ENCODE measurements around the gene CTBP2.
A peak's percentile ranks its signal among the peaks of the same experiment; 100 is the strongest.
"Not testable (repeated sequence)": the region's sequence is repeated elsewhere in the genome, so short reads cannot be mapped to it uniquely, and the experiment has no call there.

Gene CTBP2

GRCh38 chr10:125082881-125083575 is 77.3 kb downstream of the CTBP2 start:
- no peak for DNase-seq

- DNase-seq = not testable (repeated sequence)
These were observed 77.9 kb downstream of the CTBP2 start for GRCh38 chr10:125082471-125082870.

- peak; percentile 3 for DNase-seq
These were observed 78.4 kb downstream of the CTBP2 start for GRCh38 chr10:125081931-125082330.

GRCh38 chr10:125080984-125081383 is 79.4 kb downstream of the CTBP2 start:
- no peak for DNase-seq

- no peak for DNase-seq
These were observed 80.1 kb downstream of the CTBP2 start for GRCh38 chr10:125080296-125080695.

GRCh38 chr10:125079091-125079600 is 81.2 kb downstream of the CTBP2 start:
- DNase-seq = no peak

GRCh38 chr10:125076891-125077541 is 83.3 kb downstream of the CTBP2 start:
- no peak for DNase-seq

- DNase-seq = no peak
These were observed 84.1 kb downstream of the CTBP2 start for GRCh38 chr10:125076121-125076825.

GRCh38 chr10:125073996-125074395 is 86.4 kb downstream of the CTBP2 start:
- no peak for DNase-seq

- DNase-seq = no peak
These were observed 87.6 kb downstream of the CTBP2 start for GRCh38 chr10:125072794-125073193.

GRCh38 chr10:125071008-125071407 is 89.4 kb downstream of the CTBP2 start:
- DNase-seq = no peak

- DNase-seq = no peak
These were observed 92.0 kb downstream of the CTBP2 start for GRCh38 chr10:125068406-125068805.

GRCh38 chr10:125067764-125068163 is 92.6 kb downstream of the CTBP2 start:
- DNase-seq = no peak

- DNase-seq = no peak
These were observed 93.5 kb downstream of the CTBP2 start for GRCh38 chr10:125066764-125067450.

- no peak for DNase-seq
These were observed 95.5 kb downstream of the CTBP2 start for GRCh38 chr10:125064681-125065492.

- DNase-seq = no peak
These were observed 97.0 kb downstream of the CTBP2 start for GRCh38 chr10:125063256-125063925.

GRCh38 chr10:125062914-125063230 is 97.5 kb downstream of the CTBP2 start:
- DNase-seq = no peak

- no peak for DNase-seq
These were observed 98.0 kb downstream of the CTBP2 start for GRCh38 chr10:125062227-125062913.

- no peak for DNase-seq
These were observed 98.7 kb downstream of the CTBP2 start for GRCh38 chr10:125061557-125062226.

GRCh38 chr10:125060826-125061556 is 99.4 kb downstream of the CTBP2 start:
- no peak for DNase-seq
